Fibroblast of skin of right quadriceps (primary cell): ENCODE results near the gene DCAF7.
A peak's percentile ranks its signal among the peaks of the same experiment; 100 is the strongest.

Experiments used
- DNase-seq: peaks from one replicate; pipeline ENCODE4 v3.0.0-alpha.2; 2013

DCAF7 gene

DNA sequence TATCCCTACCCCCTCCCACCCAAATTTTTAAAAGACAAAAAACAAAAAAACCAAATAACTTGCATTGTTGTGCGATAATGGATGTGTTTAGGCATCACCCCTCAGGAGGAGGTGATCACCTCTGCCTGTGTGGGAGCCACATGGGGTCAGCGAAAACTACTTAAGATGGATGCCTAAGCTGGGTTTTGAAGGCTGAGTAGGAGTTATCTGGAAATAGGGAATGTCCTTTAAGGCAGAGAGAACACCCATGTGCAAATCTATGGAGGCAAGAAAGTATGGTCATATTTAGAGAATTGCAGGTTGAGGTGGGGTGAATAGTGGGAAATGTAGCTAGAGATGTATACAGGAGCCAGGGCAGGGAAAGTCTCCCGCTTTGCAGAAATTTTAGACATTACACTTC is 44.9 kb downstream of the DCAF7 start:
- no peak for DNase-seq

DNA sequence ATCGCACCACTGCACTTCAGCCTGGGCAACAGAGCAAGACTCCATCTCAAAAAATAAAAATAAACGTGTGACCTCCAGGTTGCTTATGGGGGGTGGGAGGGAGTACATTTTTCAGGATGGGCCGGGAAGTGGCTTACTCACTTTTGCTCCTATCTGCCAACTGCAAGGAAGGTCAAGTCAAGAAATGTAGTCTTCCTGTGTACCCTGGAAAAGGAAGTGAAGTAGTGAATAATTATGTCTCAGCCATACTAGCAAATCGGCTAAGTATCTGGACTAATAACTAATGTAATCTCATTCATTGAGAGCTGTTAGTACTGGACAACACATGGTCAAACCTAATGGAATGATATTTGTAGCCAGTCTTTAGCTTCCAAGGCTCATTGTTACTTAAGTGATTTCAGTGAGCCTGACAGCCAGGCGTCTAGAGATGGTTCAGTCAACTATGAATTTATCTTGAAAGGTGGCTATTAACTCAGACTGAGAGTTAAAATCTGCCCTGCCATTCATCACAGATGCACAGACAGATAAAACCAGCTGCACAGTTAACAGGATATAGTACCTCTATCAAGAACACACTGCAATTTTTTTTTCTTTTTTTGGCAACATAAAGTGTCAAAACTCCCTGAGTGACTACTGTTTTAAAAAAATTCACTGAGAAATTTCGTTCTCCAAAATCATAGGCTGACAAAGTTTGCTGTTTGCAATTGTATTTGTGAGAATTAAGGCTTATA is 46.7 kb downstream of the DCAF7 start:
- DNase-seq = no peak

DNA sequence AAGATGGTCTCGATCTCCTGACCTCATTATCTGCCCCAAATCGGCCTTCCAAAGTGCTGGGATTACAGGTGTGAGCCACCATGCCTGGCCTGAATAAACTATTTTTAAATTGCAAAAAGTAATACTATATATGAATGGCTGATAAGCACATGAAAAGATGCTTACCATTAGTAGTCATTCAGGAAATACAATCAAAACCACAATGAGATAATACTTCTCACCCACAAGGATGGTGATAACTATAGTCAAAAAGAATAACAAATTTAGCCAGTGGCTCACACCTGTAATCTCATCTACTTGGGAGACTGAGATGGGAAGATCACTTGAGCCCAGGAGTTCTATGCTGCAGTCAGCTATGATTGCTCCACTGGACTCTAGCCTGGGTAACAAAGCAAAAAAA is 48.0 kb downstream of the DCAF7 start:
- no peak for DNase-seq

DNA sequence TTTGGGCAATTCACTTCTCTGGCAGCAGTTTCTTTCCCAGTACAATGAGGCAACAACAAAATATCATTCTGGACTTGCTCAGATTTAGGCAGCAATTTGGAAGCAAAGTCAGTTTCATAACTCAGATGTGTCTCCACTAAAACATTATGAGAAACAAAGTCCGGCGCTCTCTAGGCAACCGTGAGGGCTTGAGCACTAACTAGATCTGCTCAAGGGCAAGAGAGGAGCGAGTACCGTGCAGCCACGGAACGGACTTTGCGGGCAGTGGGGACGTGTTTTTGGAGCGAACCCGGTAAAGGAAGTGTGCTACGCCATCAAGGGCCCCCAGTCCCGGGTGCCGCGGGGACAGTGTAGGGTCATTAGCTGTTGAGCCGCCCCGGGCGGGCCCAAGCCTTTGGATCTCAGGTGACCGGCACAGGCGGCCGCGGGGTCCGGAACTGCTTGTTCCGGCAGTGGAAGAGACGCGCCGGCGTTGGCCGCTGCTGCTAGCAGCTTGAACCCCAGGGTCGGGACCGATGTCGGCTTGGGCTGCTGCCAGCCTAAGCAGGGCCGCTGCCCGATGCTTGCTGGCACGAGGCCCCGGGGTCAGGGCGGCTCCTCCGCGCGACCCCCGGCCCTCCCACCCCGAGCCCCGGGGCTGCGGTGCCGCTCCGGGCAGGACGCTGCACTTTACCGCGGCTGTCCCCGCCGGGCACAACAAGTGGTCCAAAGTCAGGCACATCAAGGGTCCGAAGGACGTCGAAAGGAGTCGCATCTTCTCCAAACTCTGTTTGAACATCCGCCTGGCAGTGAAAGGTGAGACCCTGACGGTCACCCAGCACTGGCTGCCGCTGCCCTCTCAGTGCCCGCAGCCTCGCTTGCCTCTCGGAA is 50.5 kb downstream of the DCAF7 start, which contains the start of gene TACO1:
TSS of gene TACO1 (plus strand) at position 327 of the 870 bp plus-strand sequence. CDS start at position 516, 189 bp downstream.
- DNase-seq = peak; percentile 83

DNA sequence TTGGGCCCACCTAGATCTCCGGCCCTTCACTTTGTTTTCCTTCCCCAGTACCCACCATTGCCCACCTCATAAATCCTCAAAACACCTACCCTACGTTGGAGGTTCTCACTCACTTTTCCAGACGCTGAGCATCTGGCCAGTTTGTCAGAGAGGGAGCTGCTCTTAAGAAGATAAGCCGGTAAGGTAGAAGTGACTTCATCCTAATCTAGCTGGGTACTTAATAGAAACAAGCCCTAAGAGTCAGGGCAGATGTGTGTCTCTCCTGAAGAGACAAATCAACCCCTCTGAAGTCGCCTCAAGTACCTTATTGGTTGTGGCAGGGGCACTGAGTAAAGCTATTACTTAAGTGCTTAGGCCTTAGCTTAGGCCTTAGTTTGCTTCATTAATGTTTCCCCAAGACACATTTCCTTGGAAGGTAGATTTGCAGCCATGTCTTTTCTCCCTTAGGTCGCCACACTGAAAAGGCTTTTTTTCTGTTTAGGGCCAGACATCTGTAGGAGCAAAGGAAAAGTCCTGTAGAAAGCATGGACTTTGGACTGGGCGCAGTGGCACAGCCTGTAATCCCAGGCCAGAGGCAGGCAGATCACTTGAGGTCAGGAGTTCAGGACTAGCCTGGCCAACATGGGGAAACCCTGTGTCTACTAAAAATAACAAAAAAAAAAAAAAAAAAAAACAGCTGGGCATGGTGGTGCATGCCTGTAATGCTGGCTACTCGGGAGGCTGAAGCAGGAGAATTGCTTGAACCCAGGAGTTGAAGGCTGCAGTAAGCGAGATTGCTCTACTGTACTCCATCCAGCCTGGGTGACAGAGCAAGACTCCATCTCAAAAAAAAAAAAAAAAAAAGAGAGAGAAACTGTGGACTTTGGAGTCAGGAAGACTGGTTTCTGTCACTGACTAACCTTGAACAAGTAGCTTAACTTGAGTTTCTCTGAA is 51.4 kb downstream of the DCAF7 start:
- peak; percentile 6 for DNase-seq

DNA sequence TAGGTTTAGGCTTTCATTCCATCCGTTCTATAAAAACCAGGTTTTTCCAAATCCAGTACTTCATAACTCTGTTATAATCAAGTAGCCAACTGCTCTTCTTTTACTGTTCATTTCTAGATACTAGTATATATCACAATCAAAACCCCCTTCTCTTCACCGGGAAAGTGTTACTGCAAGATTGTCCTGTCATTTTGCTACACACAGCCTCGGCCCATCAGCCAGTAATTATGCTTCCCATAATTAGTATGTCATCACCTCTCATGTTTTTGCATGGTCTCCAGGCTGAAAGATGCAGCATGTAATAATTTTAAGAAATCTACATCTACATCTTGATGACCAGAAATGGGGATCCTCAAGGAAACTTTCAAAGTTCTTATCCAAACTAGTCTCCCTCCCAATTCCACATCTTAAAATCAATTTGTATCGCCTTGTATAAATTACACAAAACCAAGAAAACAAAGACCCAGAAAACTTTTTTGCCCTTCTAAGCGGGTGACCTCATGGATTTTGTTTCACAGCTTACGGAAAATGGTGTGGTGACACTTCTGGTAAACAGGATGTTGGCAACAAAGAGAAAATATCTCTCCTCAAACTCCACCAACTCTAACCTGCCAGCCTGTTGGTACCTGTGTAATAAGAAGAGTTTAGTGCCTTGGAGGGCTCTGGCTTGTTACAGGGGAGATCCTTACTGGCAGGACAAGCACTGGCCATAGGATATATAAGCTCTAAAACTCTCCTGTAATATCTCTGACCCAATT is 59.7 kb downstream of the DCAF7 start:
- no peak for DNase-seq

DNA sequence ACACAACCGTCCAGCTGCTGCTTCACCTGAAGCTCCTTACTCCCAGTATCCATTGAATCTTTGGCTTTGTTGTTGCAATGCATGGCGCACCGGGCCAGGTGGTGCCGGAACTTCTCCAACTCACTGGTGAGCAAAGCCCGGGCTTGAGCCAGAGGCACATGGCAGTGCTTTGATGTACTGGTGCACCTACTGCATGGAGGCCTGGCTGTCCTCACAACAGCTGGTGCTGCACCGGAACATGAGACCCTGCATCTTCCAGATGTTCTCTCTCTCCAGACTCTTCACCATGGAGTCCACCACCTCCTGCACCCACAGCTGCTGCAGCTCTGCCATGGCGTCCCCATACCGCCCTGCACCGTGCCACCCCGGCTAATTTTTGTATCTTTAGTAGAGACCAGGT is 60.6 kb downstream of the DCAF7 start:
- DNase-seq = no peak

DNA sequence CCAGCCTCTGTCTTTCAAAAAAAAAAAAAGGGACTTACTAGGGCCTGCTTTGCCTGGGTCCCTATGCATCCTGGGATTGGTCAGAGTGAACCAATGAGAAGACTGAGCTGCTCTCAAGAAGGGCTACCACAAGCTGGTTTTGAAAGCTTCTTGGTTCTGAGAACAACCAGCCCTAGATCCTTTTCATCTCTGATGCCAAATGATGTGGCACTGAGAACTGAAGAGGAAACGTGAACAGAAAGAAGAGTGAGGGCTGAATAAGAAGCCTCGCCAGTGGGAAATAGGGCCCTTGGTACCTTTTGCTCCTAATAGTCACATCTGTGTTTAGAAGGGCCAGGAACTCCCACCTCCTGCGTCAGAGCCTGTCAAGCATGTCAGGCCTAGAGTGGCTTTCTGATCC is 61.1 kb downstream of the DCAF7 start:
- DNase-seq = no peak

DNA sequence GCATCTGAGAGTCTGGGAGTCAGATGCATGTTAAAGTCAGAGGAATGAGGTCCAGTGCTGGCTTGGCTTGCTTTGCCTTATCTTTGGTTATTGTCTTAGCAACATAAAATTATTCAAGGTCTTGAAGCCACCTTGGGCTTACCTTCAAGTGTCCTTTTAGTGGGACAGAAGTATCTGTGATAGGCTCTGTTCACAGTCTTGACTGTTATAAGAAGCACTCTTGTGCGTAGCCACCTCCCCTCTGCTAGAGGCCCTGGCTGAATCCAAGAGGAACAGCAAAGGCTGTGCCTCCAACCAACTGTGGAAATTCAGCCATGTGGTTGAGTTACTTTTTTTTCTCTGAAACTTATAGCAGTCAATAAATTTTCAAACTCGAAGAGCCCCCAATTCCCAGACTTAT is 63.4 kb downstream of the DCAF7 start:
- no peak for DNase-seq

DNA sequence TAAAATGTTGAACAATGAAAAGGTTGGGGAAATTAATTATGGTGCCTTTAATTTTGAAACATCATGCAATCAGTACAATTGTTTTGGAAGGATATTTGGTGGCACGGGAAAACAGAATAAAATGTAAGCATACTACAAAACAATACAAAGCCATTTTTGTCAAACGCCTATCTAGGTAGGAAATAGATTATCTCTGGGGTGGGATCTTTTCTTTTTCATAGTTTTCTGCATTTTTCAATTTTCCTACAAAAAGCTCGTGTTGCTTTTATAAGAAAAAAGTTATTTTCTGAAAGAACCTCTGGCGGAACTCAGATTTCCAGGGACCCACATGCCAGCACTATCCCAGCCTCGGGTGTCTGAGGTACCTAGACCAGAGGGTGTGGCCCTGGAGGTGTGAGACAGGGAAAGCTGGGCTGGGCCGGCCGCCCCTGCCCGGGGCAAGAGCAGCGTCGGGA is 71.0 kb downstream of the DCAF7 start:
- no peak for DNase-seq

DNA sequence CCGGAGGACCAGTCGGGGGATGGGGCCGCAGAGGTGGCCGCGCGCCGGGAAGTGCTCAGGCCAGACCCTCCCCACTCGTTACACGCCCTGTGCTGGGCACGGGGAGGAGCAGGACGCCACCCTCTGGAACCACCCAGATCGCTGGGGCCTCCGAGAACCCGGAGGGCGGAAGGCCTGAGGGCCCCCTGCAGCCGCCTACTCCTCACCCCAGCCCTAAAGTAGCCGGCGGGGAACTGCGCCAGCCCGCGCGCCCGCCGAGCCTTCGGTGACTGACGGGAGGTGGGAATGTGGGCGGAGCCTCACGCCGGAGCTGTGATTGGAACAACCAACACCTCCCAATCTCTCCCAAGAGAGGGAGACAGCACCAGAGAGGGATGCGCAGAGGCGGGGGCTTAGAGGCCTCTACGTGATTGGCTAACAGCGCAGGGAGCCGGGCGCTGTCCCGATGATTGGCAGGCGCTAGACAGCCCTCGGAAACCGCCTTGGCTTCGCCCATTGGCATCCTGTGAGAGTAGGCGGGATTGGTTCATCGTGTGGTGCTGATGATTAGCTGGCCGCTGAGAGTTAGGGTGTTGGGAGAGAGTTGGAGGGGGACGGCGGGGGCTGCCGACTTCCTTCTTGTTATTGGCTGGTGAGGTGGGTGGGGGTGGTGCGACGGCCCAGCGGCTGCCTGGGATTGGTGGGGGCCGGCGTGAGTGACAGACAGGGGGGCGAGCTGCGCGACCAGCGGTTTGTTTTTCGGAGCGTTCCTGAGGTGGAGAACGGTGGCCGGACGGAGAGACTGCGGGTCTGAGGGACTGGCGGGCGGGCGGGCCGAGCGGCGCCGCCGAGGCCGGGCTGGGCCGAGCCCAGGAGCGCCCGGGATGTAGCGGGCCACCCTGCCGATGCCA is 71.7 kb downstream of the DCAF7 start, which contains the start of gene MAP3K3:
TSS of gene MAP3K3 (plus strand) at position 734 of the 890 bp plus-strand sequence. CDS start 343 bp downstream, outside the sequence.
- peak; percentile 100 for DNase-seq

DNA sequence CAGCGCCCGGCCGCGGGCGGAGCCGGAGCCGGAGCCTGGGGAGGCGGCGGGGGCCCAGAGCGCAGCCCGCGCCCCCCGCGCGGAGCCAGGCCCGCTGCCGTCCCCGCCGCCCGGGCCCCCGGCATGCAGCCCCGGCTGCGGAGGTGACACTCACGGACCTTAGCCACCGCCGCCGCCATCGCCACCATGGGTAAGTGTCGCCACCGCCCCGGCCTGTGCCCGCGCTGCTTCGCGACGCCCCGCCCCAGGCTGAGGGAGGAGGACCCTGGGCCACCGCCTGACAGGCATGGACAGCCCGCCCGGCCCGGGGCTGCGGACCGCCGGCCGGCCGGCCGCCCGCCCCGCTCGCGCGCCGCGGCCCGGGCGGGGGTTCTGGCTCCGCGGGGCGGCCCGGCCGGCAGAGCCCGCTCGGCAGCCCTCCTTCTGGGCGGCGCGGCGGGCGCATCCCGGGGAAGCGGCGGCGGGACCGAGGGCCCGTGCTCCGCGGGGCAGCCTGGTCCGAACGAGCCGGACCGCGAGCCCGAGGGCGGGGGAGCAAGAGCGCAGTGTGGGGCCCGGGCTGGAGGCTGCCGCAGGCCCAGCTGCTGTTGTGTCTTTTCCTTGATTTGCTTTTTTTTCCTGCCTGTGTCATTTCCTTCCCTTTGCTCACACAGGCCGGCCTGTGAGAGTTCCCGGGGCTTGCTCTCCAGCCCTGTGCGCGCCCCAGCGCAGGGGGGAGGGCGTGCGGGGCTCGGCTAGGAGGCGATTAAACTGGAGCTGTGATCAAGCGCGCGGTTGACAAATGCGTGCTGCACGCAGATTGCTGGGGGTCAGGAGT is 72.5 kb downstream of the DCAF7 start:
- peak; percentile 49 for DNase-seq

DNA sequence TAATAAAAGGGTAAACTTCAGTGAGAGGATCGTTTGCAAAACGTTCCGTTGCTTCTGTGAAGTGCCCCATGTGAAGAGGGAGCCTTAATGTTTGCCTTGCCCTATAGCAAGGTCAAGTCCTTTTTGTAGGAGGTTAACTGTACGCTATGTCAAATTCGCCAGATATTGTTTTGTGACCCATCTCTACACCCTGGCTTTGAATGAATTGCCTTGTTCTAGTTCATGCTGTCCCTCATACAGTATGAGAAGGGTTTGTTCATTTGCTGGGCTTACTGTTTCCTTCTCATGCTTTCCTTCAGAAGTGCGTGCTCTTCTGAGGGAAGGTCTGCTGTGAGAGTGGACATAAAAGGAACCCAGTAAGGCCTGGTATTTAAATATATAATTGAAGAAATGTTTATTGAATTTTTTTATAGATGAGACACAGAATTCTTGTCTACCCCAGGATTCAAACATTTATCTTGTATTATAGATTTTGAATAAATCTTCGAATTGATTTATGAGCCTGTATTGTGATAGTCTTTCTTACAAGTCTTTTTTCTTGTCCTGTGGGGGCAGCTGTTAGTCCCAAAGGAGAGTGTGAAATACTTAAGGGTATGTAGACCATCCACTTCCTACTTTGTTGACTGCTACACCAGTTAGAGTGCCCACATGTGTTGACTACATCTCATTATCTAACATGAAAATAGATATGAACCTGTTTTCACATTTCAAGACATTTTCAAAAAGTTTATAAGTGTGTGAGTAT is 73.7 kb downstream of the DCAF7 start:
- no peak for DNase-seq

DNA sequence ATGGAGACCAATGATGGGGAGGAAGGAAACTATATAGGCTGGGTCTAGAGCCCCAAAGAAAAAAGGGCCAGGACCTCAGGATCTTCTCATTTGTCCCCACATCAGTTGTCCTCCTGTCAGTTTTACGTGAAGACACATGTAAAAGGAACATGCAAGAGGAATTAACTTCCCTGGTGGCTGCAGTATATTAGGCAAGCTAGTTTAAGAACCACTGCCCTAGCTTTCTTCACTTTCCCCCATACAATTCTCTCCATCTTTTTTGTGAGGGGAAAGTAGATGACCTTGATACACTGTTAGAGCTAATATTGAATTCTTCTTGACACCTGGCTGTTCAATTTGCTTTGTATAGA is 74.2 kb downstream of the DCAF7 start:
- no peak for DNase-seq

DNA sequence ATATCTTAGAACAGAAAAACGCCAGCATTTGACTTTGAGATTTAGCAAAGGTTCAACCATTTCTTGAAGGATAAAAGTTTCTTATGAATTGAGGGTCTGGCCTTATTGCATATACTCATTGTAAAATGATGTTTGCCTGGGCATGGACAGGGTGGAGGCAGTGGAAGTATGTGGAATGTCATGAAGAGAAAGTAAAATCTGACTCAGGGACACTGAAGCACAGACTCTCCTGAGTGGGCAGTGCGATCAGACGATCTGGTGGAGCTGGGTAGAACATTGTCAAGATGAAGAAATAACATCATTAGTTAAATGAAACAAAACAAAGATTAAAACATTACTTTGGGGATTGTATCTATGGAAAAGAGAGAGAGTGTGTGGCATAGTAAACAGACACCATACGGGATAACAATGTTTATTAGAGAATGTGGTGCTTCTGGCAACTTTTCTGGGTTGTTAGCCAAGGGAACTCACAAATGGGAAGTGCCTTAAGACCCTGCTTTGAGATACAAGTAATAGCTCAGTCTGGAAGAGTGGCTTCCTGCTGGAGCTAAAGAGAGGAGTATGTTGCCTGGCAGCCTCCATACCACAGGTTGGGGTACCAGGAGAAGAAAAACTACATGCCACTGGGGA is 76.4 kb downstream of the DCAF7 start:
- DNase-seq = no peak

DNA sequence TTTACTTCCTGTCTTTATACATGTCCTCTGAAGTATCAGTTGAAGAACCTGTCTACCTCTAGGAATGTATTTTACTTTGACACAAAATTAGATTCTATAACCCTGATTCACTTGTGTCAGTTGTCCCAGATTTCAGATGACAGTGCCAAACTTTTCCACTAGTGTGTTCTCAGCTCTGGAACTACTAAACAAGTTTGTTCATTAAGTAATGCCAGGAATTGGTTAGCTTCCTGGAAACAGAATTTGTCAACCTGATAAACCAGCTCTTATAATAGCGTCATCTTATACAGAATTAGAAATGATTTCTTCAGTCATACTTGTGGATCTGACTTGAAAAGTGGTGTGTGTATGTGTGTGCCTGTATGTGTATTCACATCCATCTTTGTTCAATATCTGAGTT is 79.3 kb downstream of the DCAF7 start:
- no peak for DNase-seq

DNA sequence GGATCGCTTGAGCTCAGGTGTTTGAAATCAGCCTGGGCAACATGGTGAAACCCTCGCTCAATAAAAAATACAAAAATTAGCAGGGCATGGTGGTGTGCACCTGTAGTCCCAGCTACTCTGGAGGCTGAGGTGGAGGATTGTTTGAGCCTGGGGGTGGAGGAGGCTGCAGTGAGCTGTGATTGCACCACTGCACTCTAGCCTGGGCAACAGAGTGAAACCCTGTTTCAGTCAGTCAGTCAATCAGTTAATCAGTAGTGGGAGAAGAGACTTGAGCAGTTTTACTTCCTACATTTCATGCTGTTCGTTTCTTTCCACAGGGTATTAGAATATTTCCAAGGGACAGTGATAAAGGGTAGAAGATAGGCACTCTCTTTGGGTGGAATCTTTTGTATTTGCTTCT is 80.8 kb downstream of the DCAF7 start:
- DNase-seq = no peak

DNA sequence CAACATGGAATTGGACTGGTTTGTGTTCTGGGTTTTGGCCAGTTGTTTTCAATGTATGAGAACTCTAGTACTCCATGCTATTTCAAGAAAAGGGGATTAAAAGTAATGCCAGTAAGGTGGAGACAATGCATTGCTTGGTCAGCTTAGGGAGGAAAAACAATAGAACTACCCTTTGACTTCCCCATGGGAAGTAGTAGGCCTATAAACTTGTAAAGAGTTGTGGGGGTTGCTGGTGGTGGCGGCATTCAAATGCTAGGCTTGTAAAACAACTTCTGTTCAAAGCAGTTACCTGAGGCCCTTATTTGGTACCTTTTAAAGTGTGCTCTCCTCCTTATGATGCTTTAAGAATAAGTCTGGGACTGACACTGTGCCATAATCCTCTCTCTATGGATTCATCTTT is 81.3 kb downstream of the DCAF7 start:
- no peak for DNase-seq

DNA sequence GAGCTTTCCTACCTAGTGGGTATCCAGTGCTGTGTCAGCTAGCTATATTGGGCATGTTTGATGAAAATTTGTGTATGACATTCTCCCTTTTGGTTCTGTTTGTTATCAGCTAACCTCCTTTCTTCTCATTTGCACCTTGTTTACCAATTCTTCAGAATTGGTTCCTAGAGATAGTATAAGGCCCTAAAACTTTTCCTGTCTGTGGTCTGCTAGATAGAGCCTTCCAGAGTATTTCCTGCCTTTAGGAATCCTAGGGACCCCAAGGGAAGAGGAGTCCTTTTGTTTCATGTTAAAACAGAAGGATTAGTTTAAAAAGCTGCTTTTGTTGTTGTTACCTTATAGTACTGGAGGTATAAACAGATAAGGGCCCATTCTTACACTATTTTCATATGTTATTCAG is 83.5 kb downstream of the DCAF7 start:
- no peak for DNase-seq
